Adrenal gland (tissue), 12 donors: ENCODE results near the gene HIC2. TPM values are rescaled to one million over a fixed set of nuclear protein-coding genes. Genes with fewer than 3 reads are reported as not detected.

Experiments used
- DNase-seq, 7 donors: peaks; one replicate each; pipeline ENCODE4 v3.0.0-alpha.2; 2019 to 2020
- H3K27ac ChIP-seq, 5 donors: fragments of 200-600 bp; sonication (generic) in 4 of 5; 1 replicate in 3 of 5; 2 replicates in 2 of 5; pipeline versions ENCODE4 v1.5.1 to v1.8.0; 2016 to 2020; ENCODE audit warnings: mild to moderate bottlenecking in 1 of 5
- H3K27me3 ChIP-seq: fragments of 200-600 bp; 2 replicates; pipeline ENCODE4 v1.8.0; 2021
- H3K36me3 ChIP-seq, 2 donors: fragments of 200-600 bp; replicated peaks in 1 of 2; 1 replicate in 1 of 2; 2 replicates in 1 of 2; pipeline versions ENCODE4 v1.5.1 to v1.8.0; 2018 to 2022
- H3K4me1 ChIP-seq, 2 donors: fragments of 200-600 bp; replicated peaks in 1 of 2; 1 replicate in 1 of 2; 2 replicates in 1 of 2; pipeline versions ENCODE4 v1.5.1 to v1.8.0; 2018 to 2021
- H3K4me3 ChIP-seq, 4 donors: fragments of 200-600 bp; sonication (generic) in 3 of 4; one replicate each; pipeline ENCODE4 v1.5.1; 2016 to 2018
- H3K9me3 ChIP-seq, 3 donors: fragments of 200-600 bp; sonication (generic) in 1 of 3; replicated peaks in 1 of 3; 1 replicate in 2 of 3; 2 replicates in 1 of 3; pipeline versions ENCODE4 v1.5.1 to v1.8.0; 2016 to 2021
- CTCF ChIP-seq, 6 experiments: fragments of 450-650 bp in 4 of 6; fragments of 200-600 bp in 2 of 6; sonication (generic) in 1 of 6; IDR thresholded peaks; 1 replicate in 5 of 6; 2 replicates in 1 of 6; pipeline versions ENCODE4 v1.5.1 to v1.8.0; 2016 to 2021; ENCODE audit warnings: antibody characterized with exemption in 6 of 6, mild to moderate bottlenecking in 2 of 6, moderate library complexity in 1 of 6
- POLR2A ChIP-seq, 2 donors: fragments of 450-650 bp; IDR thresholded peaks; one replicate each; pipeline ENCODE4 v1.6.1; 2017; ENCODE audit warnings: antibody characterized with exemption in 2 of 2, mild to moderate bottlenecking in 2 of 2, moderate library complexity in 1 of 2
- WGBS, 4 donors: extraction: QIAGEN DNeasy Blood & Tissue Kit in 2 of 4; methylation state at CpG; one replicate each; pipeline versions ENCODE4 v1.1.5 to v1.1.7; 2013 to 2017; 5-methylcytosine and 5-hydroxymethylcytosine counted together
- intact Hi-C, 2 donors: fragments of 100-400 bp; cut with DNase I; formaldehyde crosslinking; loops; one replicate each; pipeline versions ENCODE4 v1.14.1 to v1.15.0; 2022 to 2023
- polyA plus RNA-seq, 3 donors: library from polyadenylated mRNA; stranded (reverse); fragments of 200-250 nt in 2 of 3; fragments of 350-450 nt in 1 of 3; fragmentation: Illumina TruSeq in 1 of 3; extraction: RNeasy Lipid Tissue Mini Kit (QIAGEN cat#74804) in 1 of 3; gene quantifications; one replicate each; pipeline ENCODE4 v1.2.3, GENCODE V29; 2013 to 2014
- total RNA-seq, 9 donors: library from RNA; depleted of rRNA in 4 of 9; stranded (reverse); fragments of >200 nt in 4 of 9; fragments of 120-200 nt in 1 of 9; fragmentation: NEBNext Ultra II Directional in 1 of 9; extraction: Animal tissue kit (Norgen Biotek cat#: 25700) in 1 of 9; gene quantifications; one replicate each; pipeline versions ENCODE4 v1.1.0 to v1.2.4, GENCODE V29; 2013 to 2023
- donor health status: healthy with polysubstance abuse.
- donor health status: Bipolar disorder and iron deficiency.
- donor health status: DM: yes; HTN: yes; CAD: no.
- donor health status: DM: no; HTN: no; CAD: no.
- donor health status: DM: no; HTN: no; CAD: no.
- donor health status: DM: yes; HTN: yes; CAD: no.

HIC2 gene
- total and polyA plus RNA-seq, 12 donors = 0.57 to 7.9 (median 2.5) TPM

DNA sequence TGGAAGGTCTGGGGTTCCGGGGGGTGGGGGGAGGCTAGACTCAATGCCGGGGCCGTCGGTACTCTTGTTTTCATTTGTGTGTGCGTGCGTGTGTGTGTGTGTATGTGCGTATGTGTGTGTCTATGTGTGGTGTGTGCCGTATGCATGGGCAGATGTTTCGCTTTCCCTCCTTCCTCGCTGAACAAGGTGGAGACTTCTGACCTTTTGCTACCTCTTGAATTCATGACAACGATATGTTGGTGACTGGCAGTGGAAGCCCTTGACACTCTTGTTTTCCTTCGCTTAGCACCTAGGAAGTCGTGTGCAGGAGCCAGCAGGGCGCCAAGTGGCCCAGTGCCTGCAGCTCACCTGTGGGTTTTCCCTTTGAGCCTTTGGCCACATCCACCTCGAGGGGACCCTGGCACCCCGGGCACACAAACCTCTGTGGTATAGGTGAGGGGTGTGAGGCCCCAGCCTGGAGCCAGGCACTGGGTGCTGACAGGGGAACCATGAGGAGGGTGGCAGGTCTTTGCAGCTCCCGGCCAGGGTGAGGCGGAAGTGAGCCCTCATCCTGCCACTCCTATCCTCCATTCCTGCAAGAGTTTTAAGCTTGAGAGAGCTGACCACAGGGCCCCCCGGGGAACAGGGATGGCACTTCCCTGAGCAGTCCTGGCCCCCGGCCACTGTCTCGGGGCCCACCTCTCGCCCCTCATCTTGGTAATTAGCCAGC lies 30.7 kb downstream of the HIC2 start:
- WGBS, 4 donors = 83 to 94% (median 92%) methylated on average over 16 to 22 of the region's 22 CpGs
- H3K9me3 ChIP-seq = no peaks in the 10 kb centered on the region
- no peaks in the 10 kb centered on the region for H3K27me3 ChIP-seq
- H3K36me3 ChIP-seq = peaks cover 0 to 25% of the 10 kb centered on the region in 2 donors
- DNase-seq = peak in 3 of 7 donors; percentile 10 to 28 (median 14)
- intact Hi-C loops = no loop called here
- TF ChIP-seq CTCF (IDR thresholded peaks at IDR 0.05) (no peak), POLR2A (IDR thresholded peaks at IDR 0.05) (no peak)
- no peak overlapping the region for H3K4me3 ChIP-seq
- H3K4me1 ChIP-seq = no peaks in the 10 kb centered on the region
- H3K27ac ChIP-seq = no peak overlapping the region

GRCh38 chr22:21448627-21449416 lies 31.7 kb downstream of the HIC2 start:
- peak in 3 of 7 donors; percentile 9 to 24 (median 16) for DNase-seq
- H3K27me3 ChIP-seq = no peaks in the 10 kb centered on the region
- H3K9me3 ChIP-seq = no peaks in the 10 kb centered on the region
- intact Hi-C loops = no loop called here
- TF ChIP-seq CTCF (IDR thresholded peaks at IDR 0.05) = no peak
- no peak for TF ChIP-seq POLR2A (IDR thresholded peaks at IDR 0.05)
- no peaks in the 10 kb centered on the region for H3K4me1 ChIP-seq
- H3K27ac ChIP-seq = no peak overlapping the region
- no peak overlapping the region for H3K4me3 ChIP-seq
- peaks cover 0 to 25% of the 10 kb centered on the region in 2 donors for H3K36me3 ChIP-seq
- 93 to 94% (median 94%) methylated on average over 12 to 23 of the region's 23 CpGs for WGBS, 4 donors

DNA sequence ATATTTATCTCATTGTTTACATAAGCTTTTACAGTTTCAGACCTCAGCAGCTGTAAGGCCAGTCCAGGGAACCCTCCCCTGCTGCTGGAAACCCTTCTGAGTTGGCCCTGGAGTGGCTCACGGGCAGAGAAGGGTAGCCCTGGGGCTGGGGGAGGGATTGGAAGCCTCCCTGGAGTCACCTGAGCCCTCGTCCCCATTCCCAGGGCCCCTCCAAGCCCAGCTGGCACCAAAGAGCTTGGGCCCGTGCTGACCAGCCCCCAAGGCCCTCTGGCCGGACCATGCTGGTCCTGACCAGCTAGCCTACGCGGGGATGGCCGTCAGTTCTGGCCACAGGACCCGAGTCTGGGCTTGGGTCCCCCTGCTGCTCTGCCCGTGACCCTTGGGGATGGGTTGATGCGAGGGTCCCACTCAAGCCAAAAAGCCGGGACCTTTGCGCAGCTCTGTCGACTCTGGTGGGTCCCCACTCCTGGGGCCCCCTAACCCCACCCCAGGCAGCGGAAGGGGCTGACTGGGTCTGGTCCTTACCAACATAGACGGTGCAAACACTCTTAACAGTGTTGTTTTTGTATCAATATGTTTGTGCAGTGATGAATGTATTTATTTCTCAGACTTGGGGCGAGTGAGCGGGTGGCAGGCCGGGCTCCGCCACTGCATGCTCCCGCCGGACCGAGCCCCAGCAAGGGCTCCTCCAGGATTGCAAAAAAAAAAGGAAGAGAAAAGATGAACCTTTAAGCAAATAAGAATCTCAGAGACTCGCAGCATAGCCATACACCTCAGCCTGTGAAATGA lies 32.6 kb downstream of the HIC2 start:
- no peaks in the 10 kb centered on the region for H3K27me3 ChIP-seq
- no peak for TF ChIP-seq CTCF (IDR thresholded peaks at IDR 0.05)
- TF ChIP-seq POLR2A (IDR thresholded peaks at IDR 0.05) = no peak
- peak in 3 of 7 donors; percentile 10 to 37 (median 12) for DNase-seq
- H3K4me3 ChIP-seq = no peak overlapping the region
- H3K27ac ChIP-seq = no peak overlapping the region
- peaks cover 0 to 25% of the 10 kb centered on the region in 2 donors for H3K36me3 ChIP-seq
- H3K9me3 ChIP-seq = no peaks in the 10 kb centered on the region
- 88 to 94% (median 92%) methylated on average over 10 to 23 of the region's 23 CpGs for WGBS, 4 donors
- no peaks in the 10 kb centered on the region for H3K4me1 ChIP-seq
- intact Hi-C loops = no loop called here
